Activated naive CD8-positive, alpha-beta T cell (primary cell): ENCODE data around the gene TOGARAM2.

Experiments used
- H3K27ac Mint-ChIP-seq: one replicate; pipeline ENCODE4 v1.8.0; 2021; ENCODE audit warnings: mixed read lengths
- H3K27me3 Mint-ChIP-seq: one replicate; pipeline ENCODE4 v1.8.0; 2021; ENCODE audit warnings: mixed read lengths
- H3K36me3 Mint-ChIP-seq: one replicate; pipeline ENCODE4 v1.8.0; 2021; ENCODE audit warnings: mixed read lengths
- H3K4me1 Mint-ChIP-seq: one replicate; pipeline ENCODE4 v1.8.0; 2021; ENCODE audit warnings: low read depth, mixed read lengths
- H3K4me3 Mint-ChIP-seq: one replicate; pipeline ENCODE4 v1.8.0; 2021; ENCODE audit warnings: mild to moderate bottlenecking, mixed read lengths
- H3K9me3 Mint-ChIP-seq: one replicate; pipeline ENCODE4 v1.8.0; 2021; ENCODE audit warnings: low read depth, mixed read lengths

TOGARAM2 gene

GRCh38 chr2:29015701-29016470, 34.8 kb downstream of the TOGARAM2 start:
- H3K27ac Mint-ChIP-seq: peak overlapping the region; percentile 93
- H3K27me3 Mint-ChIP-seq: no peaks in the 10 kb centered on the region
- H3K9me3 Mint-ChIP-seq: no peaks in the 10 kb centered on the region
- peak overlapping the region; percentile 77 for H3K4me3 Mint-ChIP-seq
- H3K36me3 Mint-ChIP-seq: no peaks in the 10 kb centered on the region
- H3K4me1 Mint-ChIP-seq: peaks cover 62% of the 10 kb centered on the region

GRCh38 chr2:29016504-29016903, 35.4 kb downstream of the TOGARAM2 start:
- Mint-ChIP-seq H3K4me3 (no peak overlapping the region), H3K27ac (peak overlapping the region; percentile 93)

GRCh38 chr2:29017716-29018435, 36.8 kb downstream of the TOGARAM2 start:
- Mint-ChIP-seq H3K4me1 (peaks cover 43% of the 10 kb centered on the region), H3K27ac (no peak overlapping the region), H3K4me3 (no peak overlapping the region), H3K9me3 (no peaks in the 10 kb centered on the region), H3K27me3 (no peaks in the 10 kb centered on the region), H3K36me3 (no peaks in the 10 kb centered on the region)

More at GRCh38 chr2:29016504-29016903, 35.4 kb downstream of the TOGARAM2 start:
- no peaks in the 10 kb centered on the region for H3K36me3 Mint-ChIP-seq
- no peaks in the 10 kb centered on the region for H3K9me3 Mint-ChIP-seq
- H3K4me1 Mint-ChIP-seq: peaks cover 55% of the 10 kb centered on the region
- no peaks in the 10 kb centered on the region for H3K27me3 Mint-ChIP-seq

- Mint-ChIP-seq H3K4me3 (no peak overlapping the region), H3K27me3 (no peaks in the 10 kb centered on the region), H3K27ac (no peak overlapping the region), H3K9me3 (no peaks in the 10 kb centered on the region), H3K36me3 (no peaks in the 10 kb centered on the region), H3K4me1 (peaks cover 3% of the 10 kb centered on the region)
Observed at GRCh38 chr2:29021886-29022285, 40.8 kb downstream of the TOGARAM2 start.

GRCh38 chr2:29022679-29023078, 41.6 kb downstream of the TOGARAM2 start:
- no peaks in the 10 kb centered on the region for H3K9me3 Mint-ChIP-seq
- H3K4me3 Mint-ChIP-seq: no peak overlapping the region
- H3K27ac Mint-ChIP-seq: no peak overlapping the region
- no peaks in the 10 kb centered on the region for H3K36me3 Mint-ChIP-seq
- H3K4me1 Mint-ChIP-seq: peaks cover 1% of the 10 kb centered on the region
- H3K27me3 Mint-ChIP-seq: no peaks in the 10 kb centered on the region

GRCh38 chr2:29023188-29023587, 42.1 kb downstream of the TOGARAM2 start:
- no peaks in the 10 kb centered on the region for H3K27me3 Mint-ChIP-seq
- H3K9me3 Mint-ChIP-seq: no peaks in the 10 kb centered on the region
- no peaks in the 10 kb centered on the region for H3K36me3 Mint-ChIP-seq
- no peak overlapping the region for H3K4me3 Mint-ChIP-seq
- no peak overlapping the region for H3K27ac Mint-ChIP-seq
- no peaks in the 10 kb centered on the region for H3K4me1 Mint-ChIP-seq

GRCh38 chr2:29024882-29025430, 43.9 kb downstream of the TOGARAM2 start:
- no peaks in the 10 kb centered on the region for H3K4me1 Mint-ChIP-seq
- no peak overlapping the region for H3K27ac Mint-ChIP-seq
- H3K27me3 Mint-ChIP-seq: no peaks in the 10 kb centered on the region
- no peaks in the 10 kb centered on the region for H3K9me3 Mint-ChIP-seq
- no peak overlapping the region for H3K4me3 Mint-ChIP-seq
- H3K36me3 Mint-ChIP-seq: no peaks in the 10 kb centered on the region

GRCh38 chr2:29025711-29026110, 44.6 kb downstream of the TOGARAM2 start:
- Mint-ChIP-seq H3K36me3 (no peaks in the 10 kb centered on the region), H3K4me3 (no peak overlapping the region), H3K27me3 (no peaks in the 10 kb centered on the region), H3K27ac (no peak overlapping the region), H3K9me3 (no peaks in the 10 kb centered on the region), H3K4me1 (no peaks in the 10 kb centered on the region)

- Mint-ChIP-seq H3K27ac (no peak overlapping the region), H3K36me3 (peaks cover 2% of the 10 kb centered on the region), H3K9me3 (no peaks in the 10 kb centered on the region), H3K27me3 (no peaks in the 10 kb centered on the region), H3K4me3 (no peak overlapping the region), H3K4me1 (peaks cover 10% of the 10 kb centered on the region)
Observed at GRCh38 chr2:29031046-29031445, 49.9 kb downstream of the TOGARAM2 start.

- no peaks in the 10 kb centered on the region for H3K27me3 Mint-ChIP-seq
- no peak overlapping the region for H3K4me3 Mint-ChIP-seq
- H3K27ac Mint-ChIP-seq: no peak overlapping the region
- peaks cover 2% of the 10 kb centered on the region for H3K36me3 Mint-ChIP-seq
- no peaks in the 10 kb centered on the region for H3K9me3 Mint-ChIP-seq
- peaks cover 10% of the 10 kb centered on the region for H3K4me1 Mint-ChIP-seq
Observed at GRCh38 chr2:29032189-29032588, 51.1 kb downstream of the TOGARAM2 start.

- H3K9me3 Mint-ChIP-seq: no peaks in the 10 kb centered on the region
- H3K36me3 Mint-ChIP-seq: peaks cover 2% of the 10 kb centered on the region
- H3K27ac Mint-ChIP-seq: no peak overlapping the region
- no peak overlapping the region for H3K4me3 Mint-ChIP-seq
- peaks cover 10% of the 10 kb centered on the region for H3K4me1 Mint-ChIP-seq
- H3K27me3 Mint-ChIP-seq: no peaks in the 10 kb centered on the region
Observed at GRCh38 chr2:29033172-29033571, 52.1 kb downstream of the TOGARAM2 start.

GRCh38 chr2:29033656-29034055, 52.6 kb downstream of the TOGARAM2 start:
- no peak overlapping the region for H3K27ac Mint-ChIP-seq
- H3K27me3 Mint-ChIP-seq: no peaks in the 10 kb centered on the region
- no peaks in the 10 kb centered on the region for H3K9me3 Mint-ChIP-seq
- H3K4me3 Mint-ChIP-seq: no peak overlapping the region
- peaks cover 2% of the 10 kb centered on the region for H3K36me3 Mint-ChIP-seq
- peaks cover 10% of the 10 kb centered on the region for H3K4me1 Mint-ChIP-seq

GRCh38 chr2:29035016-29035745, 54.1 kb downstream of the TOGARAM2 start:
- Mint-ChIP-seq H3K27me3 (no peaks in the 10 kb centered on the region), H3K27ac (no peak overlapping the region), H3K4me3 (no peak overlapping the region), H3K4me1 (peaks cover 10% of the 10 kb centered on the region), H3K36me3 (peaks cover 2% of the 10 kb centered on the region), H3K9me3 (no peaks in the 10 kb centered on the region)

GRCh38 chr2:29039718-29040480, 58.8 kb downstream of the TOGARAM2 start:
- H3K9me3 Mint-ChIP-seq: no peaks in the 10 kb centered on the region
- no peak overlapping the region for H3K4me3 Mint-ChIP-seq
- H3K4me1 Mint-ChIP-seq: peaks cover 4% of the 10 kb centered on the region
- no peaks in the 10 kb centered on the region for H3K27me3 Mint-ChIP-seq
- H3K27ac Mint-ChIP-seq: no peak overlapping the region
- H3K36me3 Mint-ChIP-seq: peaks cover 2% of the 10 kb centered on the region
